Activated CD4-positive, alpha-beta T cell treated with anti-CD3 and anti-CD28 coated beads for 36 hours (primary cell): ENCODE measurements around the gene SLC10A7. TPM values are rescaled to one million over a fixed set of nuclear protein-coding genes. Genes with fewer than 3 reads are reported as not detected.

ENCODE experiments used
- ATAC-seq: fragments of 200-7000 bp; cut with Tn5 transposase; one replicate; pipeline ENCODE4 v1.10.0; 2021; ENCODE audit warnings: mild to moderate bottlenecking, moderate library complexity
- CTCF ChIA-PET: fragments of 350-600 bp; sonication (Branson Sonifier 250); formaldehyde crosslinking; loops from one replicate; lab custom pipeline; 2021; ENCODE audit warnings: antibody characterized with exemption; lab: Charles Lee
- POLR2A ChIA-PET: fragments of 350-600 bp; sonication (Branson Sonifier 250); formaldehyde crosslinking; loops from one replicate; lab custom pipeline; 2021; ENCODE audit warnings: antibody characterized with exemption, inconsistent platforms; lab: Charles Lee
- DNase-seq: peaks from one replicate; pipeline ENCODE4 v3.0.0-alpha.2; 2020
- H3K27ac Mint-ChIP-seq: one replicate; pipeline ENCODE4 v1.8.0; 2021; ENCODE audit warnings: mixed read lengths
- H3K27me3 Mint-ChIP-seq: one replicate; pipeline ENCODE4 v1.8.0; 2021; ENCODE audit warnings: mixed read lengths
- H3K36me3 Mint-ChIP-seq: one replicate; pipeline ENCODE4 v1.8.0; 2021; ENCODE audit warnings: low read depth, mixed read lengths
- H3K4me1 Mint-ChIP-seq: one replicate; pipeline ENCODE4 v1.8.0; 2021; ENCODE audit warnings: mixed read lengths
- H3K4me3 Mint-ChIP-seq: one replicate; pipeline ENCODE4 v1.8.0; 2021; ENCODE audit warnings: mild to moderate bottlenecking, moderate library complexity, mixed read lengths
- H3K9me3 Mint-ChIP-seq: one replicate; pipeline ENCODE4 v1.8.0; 2021; ENCODE audit warnings: low read depth, mixed read lengths
- intact Hi-C, 2 experiments: fragments of 100-400 bp; cut with DNase I in 1 of 2; cut with micrococcal nuclease in 1 of 2; formaldehyde crosslinking; loops; one replicate each; pipeline versions ENCODE4 v1.14.2 to v1.15.1; 2022 to 2024; cut with DNase I, micrococcal nuclease
- total RNA-seq, 2 experiments: library from RNA; stranded (reverse); gene quantifications; one replicate each; pipeline ENCODE4 v1.2.3, GENCODE V29; 2021

The SLC10A7 gene
- total RNA-seq, 2 experiments from 2014 or later: 16.5 to 19.2 TPM

DNA sequence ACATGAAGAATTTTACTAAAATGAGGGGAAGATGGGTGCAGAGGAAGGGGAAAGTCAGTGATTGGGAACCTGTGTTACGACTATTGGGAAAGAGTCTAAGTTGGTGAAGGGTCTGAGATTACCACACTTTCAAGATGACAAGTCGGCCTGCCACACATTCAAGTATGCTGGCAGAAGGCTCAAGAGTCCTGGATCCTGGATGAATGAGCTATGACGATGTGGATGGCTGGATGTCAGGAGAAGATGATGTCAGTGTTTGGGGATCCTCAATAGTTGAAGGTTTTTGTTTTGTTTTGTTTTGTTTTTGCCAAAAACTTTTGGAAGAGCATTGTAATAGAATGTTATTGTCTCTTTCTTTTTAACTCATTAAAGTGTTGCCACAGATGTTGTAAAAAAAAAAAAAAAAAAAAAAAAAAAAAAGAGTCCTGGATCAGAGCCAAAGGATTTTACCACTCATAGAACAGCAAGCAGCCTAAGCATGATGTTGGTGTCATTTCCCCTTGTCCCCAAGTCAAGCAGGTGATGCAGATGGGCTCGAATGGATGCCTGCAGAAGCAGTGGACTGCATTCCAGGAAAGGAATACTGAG is 186.8 kb downstream of the SLC10A7 start:
- POLR2A ChIA-PET: no interaction called here
- no peak overlapping the region for H3K4me3 Mint-ChIP-seq

DNA sequence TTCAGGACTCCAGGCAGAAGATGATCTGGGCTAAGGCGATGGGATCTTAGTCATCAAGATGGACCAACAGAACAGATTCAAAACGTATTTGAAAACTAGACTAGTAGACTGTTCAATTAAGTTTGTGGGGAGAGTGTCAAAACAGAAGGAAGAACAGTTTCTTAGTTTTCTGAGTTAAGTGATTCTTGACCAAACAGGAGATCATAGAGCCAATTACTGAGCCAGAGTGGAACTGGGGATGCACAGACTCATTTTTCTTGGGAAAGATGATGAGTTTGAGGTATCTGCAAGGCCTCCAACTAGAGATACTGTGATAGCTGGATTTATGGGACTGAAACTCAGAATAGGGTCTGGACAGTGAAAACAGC is 187.9 kb downstream of the SLC10A7 start:
- no peak overlapping the region for H3K4me3 Mint-ChIP-seq
- POLR2A ChIA-PET: interaction anchor here (0.7 kb wide), 1 partner anchor 885 kb away, joined by 4 read pairs; no protein-coding TSS in a partner anchor
- H3K9me3 Mint-ChIP-seq: no peaks in the 10 kb centered on the region

More for the DNA sequence above, 186.8 kb downstream of the SLC10A7 start:
- H3K4me1 Mint-ChIP-seq: peaks cover 5% of the 10 kb centered on the region
- H3K27me3 Mint-ChIP-seq: no peaks in the 10 kb centered on the region
- no peak overlapping the region for H3K27ac Mint-ChIP-seq
- no peak for ATAC-seq
- CTCF ChIA-PET: interaction anchor here (0.5 to 0.7 kb wide), 2 partner anchors 90 to 92 kb away, joined by 3 read pairs; no protein-coding TSS in a partner anchor
- intact Hi-C loops: no loop called here
- DNase-seq: no peak
- no peaks in the 10 kb centered on the region for H3K9me3 Mint-ChIP-seq
- H3K36me3 Mint-ChIP-seq: no peaks in the 10 kb centered on the region

DNA sequence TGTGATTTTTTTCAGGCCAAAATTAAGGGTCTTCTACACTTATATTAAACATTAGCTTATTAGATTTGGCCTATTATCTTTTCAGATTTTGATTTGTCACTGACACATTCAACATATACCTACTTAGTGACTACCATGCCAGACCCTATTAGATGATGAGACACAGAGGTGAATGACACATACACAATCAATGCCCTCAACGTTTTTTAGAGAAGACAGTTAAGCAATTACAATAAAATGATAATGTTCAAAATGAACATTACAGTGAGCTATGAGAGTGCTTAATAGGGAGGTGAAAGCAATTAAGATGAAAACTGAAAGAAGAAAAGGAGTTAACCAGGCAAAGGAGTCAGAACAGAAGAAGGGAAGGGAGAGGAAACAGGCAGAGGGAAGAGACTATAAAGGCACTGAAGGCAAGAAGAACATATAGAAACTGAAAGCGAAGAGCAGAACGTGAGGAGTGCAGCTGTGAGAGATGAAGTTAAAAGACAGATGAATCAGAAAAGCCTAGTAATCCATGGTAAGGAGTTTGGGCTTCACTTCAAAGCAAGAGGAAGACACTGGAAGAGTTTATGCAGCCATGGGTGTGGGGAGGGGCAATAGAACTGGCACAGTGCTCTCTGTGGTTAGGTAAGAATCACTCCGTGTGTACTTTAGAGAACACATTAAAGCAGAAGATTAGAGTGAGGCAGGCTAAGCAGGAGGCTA is 188.4 kb downstream of the SLC10A7 start:
- ChIA-PET POLR2A (interaction anchor here (0.7 kb wide), 1 partner anchor 886 kb away, joined by 4 read pairs; no protein-coding TSS in a partner anchor), CTCF (interaction anchor here (0.6 to 1.1 kb wide), 5 partner anchors 9 to 756 kb away, joined by 3 to 6 read pairs (median 3); no protein-coding TSS in a partner anchor)
- DNase-seq: peak; percentile 43
- Mint-ChIP-seq H3K27ac (no peak overlapping the region), H3K36me3 (no peaks in the 10 kb centered on the region), H3K4me3 (no peak overlapping the region), H3K27me3 (no peaks in the 10 kb centered on the region), H3K9me3 (no peaks in the 10 kb centered on the region), H3K4me1 (peaks cover 7% of the 10 kb centered on the region)
- ATAC-seq: peak; percentile 91
- intact Hi-C loops: loop anchor here in 1 of 2 experiments (1.0 kb wide), 1 partner anchor 90 kb away; no protein-coding TSS in a partner anchor

More for the DNA sequence above, 187.9 kb downstream of the SLC10A7 start:
- Mint-ChIP-seq H3K4me1 (peaks cover 7% of the 10 kb centered on the region), H3K27ac (no peak overlapping the region), H3K36me3 (no peaks in the 10 kb centered on the region), H3K27me3 (no peaks in the 10 kb centered on the region)
- no peak for ATAC-seq
- CTCF ChIA-PET: interaction anchor here (0.8 to 1.1 kb wide), 3 partner anchors 8 to 89 kb away, joined by 3 to 6 read pairs (median 4); no protein-coding TSS in a partner anchor
- intact Hi-C loops: loop anchor here in 1 of 2 experiments (1.0 kb wide), 1 partner anchor 91 kb away; no protein-coding TSS in a partner anchor
- DNase-seq: no peak

DNA sequence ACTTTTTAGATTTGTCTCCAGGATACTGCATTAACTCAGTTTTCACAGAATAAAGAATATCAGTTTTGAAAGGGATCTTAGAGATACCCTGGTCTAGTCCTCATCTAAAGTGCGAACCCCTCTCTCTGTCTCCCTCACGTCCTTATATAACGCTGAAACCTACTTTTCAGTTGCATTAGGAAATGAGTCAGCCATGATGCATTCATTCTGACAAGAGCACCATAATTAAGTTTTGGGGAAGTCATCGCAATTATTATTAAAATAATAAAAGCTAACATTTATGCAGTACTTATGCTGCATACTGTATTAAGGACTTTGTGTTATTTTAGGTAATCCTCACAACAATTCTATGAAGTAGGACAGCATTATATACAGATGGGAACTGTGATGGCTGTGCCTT is 191.3 kb downstream of the SLC10A7 start:
- ChIA-PET CTCF (no interaction called here), POLR2A (no interaction called here)
- H3K9me3 Mint-ChIP-seq: no peaks in the 10 kb centered on the region
- H3K27ac Mint-ChIP-seq: no peak overlapping the region
- peaks cover 5% of the 10 kb centered on the region for H3K4me1 Mint-ChIP-seq
- ATAC-seq (no peak), DNase-seq (no peak)
- H3K27me3 Mint-ChIP-seq: no peaks in the 10 kb centered on the region
- intact Hi-C loops: no loop called here
- H3K4me3 Mint-ChIP-seq: no peak overlapping the region
- peaks cover 2% of the 10 kb centered on the region for H3K36me3 Mint-ChIP-seq

DNA sequence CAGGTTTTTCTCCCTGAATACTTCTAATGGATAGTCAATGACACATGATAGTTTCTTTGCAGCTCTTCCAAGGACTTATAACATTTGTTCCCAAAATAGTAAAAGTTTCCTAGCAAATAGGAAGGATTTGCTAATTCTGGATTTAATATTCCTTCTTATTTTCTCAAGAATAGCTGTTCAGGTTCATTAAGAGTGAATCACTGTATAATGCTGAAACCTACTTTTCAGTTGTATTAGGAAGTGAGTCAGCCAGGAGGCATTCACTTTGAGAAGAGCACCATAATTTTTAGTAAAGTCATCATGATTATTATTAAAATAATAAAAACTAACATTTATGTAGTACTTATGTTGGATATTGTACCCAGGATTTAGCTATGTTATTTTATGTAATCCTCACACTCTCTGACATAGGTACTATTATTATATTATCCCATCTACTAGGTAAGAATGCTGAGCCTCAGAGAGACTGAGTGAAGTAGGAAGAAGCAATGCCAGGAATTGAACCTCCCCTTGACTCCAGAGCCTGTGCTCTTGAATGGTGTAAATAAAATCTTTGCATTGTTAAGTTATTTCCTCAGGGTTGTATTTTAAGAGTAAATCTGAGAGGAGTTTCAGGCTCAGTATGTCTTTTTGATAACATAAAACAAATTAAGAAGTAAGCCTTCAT is 192.6 kb downstream of the SLC10A7 start:
- intact Hi-C loops: no loop called here
- Mint-ChIP-seq H3K36me3 (peaks cover 12% of the 10 kb centered on the region), H3K4me3 (no peak overlapping the region), H3K27ac (no peak overlapping the region), H3K4me1 (peaks cover 5% of the 10 kb centered on the region), H3K27me3 (no peaks in the 10 kb centered on the region), H3K9me3 (peaks cover 4% of the 10 kb centered on the region)
- no peak for ATAC-seq
- no peak for DNase-seq
- ChIA-PET POLR2A (no interaction called here), CTCF (no interaction called here)

DNA sequence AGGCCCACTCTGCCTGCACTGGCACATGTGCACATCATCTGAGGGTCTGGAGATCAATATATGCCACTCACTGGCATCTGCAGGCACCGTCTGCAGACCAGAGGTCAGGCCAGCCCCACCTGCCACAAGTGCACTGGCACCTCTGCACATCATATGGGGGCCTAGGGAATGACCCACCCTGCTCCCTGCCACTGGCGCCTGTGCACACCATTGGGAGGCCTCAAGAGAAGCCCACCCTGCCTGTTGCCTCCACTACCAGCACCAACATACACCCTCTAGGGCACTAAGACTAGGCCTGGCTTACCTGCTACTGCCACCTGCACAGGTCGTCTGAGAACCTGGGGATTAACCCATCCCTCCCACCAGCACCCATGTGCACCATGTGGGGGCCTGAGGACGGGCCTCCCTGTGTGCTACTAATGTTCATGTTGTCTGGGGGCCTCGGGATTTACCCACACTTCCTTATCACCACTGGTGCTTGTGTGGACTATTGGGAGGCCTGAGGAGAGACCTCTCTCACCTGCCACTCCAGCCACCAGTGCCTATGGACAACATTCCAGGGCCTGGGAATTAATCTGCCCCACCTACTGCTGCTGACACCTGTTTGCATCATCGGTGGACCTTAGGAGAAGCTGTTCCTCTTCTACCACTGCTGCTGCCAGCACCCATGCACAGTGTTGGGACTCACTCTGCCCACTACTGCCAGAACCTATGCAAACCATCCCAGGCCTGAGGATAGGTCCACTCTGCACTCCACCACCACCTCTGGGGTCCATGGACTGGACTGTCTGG is 193.7 kb downstream of the SLC10A7 start:
- no peak for DNase-seq
- CTCF ChIA-PET: no interaction called here

DNA sequence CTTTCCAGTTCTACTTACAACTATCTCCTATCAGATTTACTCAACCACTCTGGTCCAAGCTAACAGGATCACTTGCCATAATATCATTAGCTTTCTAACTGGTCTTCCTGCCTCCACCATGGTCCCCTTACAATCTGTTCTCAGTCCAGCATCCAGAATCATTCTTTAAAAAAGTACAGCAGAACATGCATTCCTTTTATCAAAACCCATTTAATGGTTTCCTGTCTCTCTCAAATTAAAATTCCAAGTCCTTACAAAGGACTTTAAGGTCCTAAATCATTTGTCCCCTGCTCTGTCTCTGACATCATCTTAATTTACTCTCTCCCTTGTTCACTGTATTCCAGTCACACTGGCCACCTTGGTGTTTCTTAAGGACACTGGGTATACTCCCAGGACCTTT is 202.8 kb downstream of the SLC10A7 start:
- POLR2A ChIA-PET: no interaction called here

More for the DNA sequence above, 193.7 kb downstream of the SLC10A7 start:
- Mint-ChIP-seq H3K27me3 (no peaks in the 10 kb centered on the region), H3K36me3 (peaks cover 18% of the 10 kb centered on the region), H3K27ac (no peak overlapping the region), H3K4me3 (no peak overlapping the region), H3K9me3 (peaks cover 4% of the 10 kb centered on the region), H3K4me1 (peaks cover 5% of the 10 kb centered on the region)
- intact Hi-C loops: no loop called here
- POLR2A ChIA-PET: no interaction called here
- ATAC-seq: no peak

DNA sequence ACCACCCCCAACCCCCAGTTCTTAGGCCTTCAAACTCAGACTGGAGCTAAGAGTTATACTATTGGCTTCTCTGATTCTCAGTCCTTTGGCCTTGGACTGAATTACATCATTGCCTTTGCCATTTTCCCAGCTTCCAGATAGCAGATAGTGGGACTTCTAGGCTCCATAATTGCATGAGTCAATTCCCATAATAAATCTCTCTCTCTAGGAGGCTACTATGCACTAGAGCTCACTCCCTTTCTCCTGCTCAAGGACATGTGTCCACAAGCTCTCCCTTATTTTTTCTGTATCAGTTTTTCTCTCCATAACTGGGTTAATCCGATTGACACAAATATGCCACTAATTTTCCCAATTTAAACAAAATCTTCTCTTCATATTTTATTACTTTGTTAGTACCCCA is 204.0 kb downstream of the SLC10A7 start:
- ChIA-PET POLR2A (no interaction called here), CTCF (interaction anchor here (1.4 kb wide), 1 partner anchor 779 kb away, joined by 4 read pairs; no protein-coding TSS in a partner anchor)
- Mint-ChIP-seq H3K27ac (no peak overlapping the region), H3K36me3 (peaks cover 6% of the 10 kb centered on the region), H3K9me3 (no peaks in the 10 kb centered on the region), H3K4me3 (no peak overlapping the region), H3K27me3 (no peaks in the 10 kb centered on the region), H3K4me1 (no peaks in the 10 kb centered on the region)
- intact Hi-C loops: no loop called here
- ATAC-seq (no peak), DNase-seq (no peak)

More for the DNA sequence above, 202.8 kb downstream of the SLC10A7 start:
- ATAC-seq (no peak), DNase-seq (no peak)
- H3K4me1 Mint-ChIP-seq: no peaks in the 10 kb centered on the region
- no peak overlapping the region for H3K27ac Mint-ChIP-seq
- CTCF ChIA-PET: no interaction called here
- no peaks in the 10 kb centered on the region for H3K9me3 Mint-ChIP-seq
- no peaks in the 10 kb centered on the region for H3K27me3 Mint-ChIP-seq
- no peak overlapping the region for H3K4me3 Mint-ChIP-seq
- intact Hi-C loops: no loop called here
- peaks cover 12% of the 10 kb centered on the region for H3K36me3 Mint-ChIP-seq

DNA sequence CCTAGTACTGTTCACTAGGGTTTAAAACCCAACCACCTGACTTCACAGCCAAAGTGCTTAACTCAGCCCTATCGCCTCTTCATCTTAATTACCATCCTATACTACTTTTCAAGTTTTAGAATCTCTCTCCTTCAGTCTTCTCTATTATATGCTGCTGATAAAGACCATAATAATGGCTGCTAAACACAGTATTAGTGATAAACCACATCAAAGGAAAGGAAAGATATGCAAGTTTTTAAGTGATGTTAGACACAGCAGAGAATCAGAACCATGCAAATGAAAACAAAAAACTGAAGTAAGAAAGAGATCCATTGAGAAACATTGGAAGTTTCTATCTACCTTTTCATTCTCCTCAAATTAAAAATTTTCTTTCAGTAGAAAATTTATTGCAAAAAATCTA is 206.6 kb downstream of the SLC10A7 start:
- CTCF ChIA-PET: no interaction called here
- ATAC-seq (no peak), DNase-seq (no peak)
- no peak overlapping the region for H3K27ac Mint-ChIP-seq
- H3K4me1 Mint-ChIP-seq: no peaks in the 10 kb centered on the region
- no peaks in the 10 kb centered on the region for H3K36me3 Mint-ChIP-seq
- intact Hi-C loops: no loop called here
- H3K4me3 Mint-ChIP-seq: no peak overlapping the region
- POLR2A ChIA-PET: no interaction called here
- no peaks in the 10 kb centered on the region for H3K9me3 Mint-ChIP-seq
- H3K27me3 Mint-ChIP-seq: no peaks in the 10 kb centered on the region

DNA sequence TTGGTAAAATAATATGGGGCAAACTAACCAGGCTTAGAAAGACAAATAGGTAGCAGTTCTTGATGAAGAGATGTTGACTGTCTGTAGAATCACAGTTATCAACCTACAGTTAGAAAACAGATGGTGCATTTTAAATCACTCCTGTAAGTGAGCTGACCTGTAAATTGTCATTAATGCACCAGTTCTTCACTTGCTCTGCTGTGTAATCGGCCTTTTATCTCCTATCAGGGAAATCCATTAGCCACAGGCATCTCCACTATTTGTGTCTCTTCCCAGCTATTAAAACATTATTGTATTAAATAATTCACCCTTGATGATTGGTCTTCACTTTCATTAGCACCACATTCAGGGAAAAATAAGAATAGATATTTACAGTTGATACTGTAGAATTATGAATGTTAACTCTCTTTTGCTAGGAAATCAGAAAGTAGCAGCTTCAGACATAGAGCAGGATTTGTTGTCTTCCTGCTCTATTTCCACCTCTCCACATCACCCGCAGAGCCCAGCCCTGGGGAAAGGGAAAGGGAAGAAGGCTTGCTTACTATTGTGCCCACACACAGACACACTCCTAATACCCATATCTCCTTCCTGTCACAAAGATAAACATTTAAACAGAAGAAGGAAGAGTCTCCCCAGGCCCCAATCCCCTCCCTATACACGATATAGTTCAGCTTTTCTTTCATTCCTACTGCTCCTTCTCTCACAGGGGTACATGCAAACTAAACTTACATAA is 210.3 kb downstream of the SLC10A7 start:
- Mint-ChIP-seq H3K36me3 (peaks cover 3% of the 10 kb centered on the region), H3K27ac (no peak overlapping the region)
- CTCF ChIA-PET: no interaction called here

More for the DNA sequence above, 210.3 kb downstream of the SLC10A7 start:
- intact Hi-C loops: no loop called here
- POLR2A ChIA-PET: no interaction called here
- no peaks in the 10 kb centered on the region for H3K9me3 Mint-ChIP-seq
- ATAC-seq: no peak
- DNase-seq: no peak
- H3K27me3 Mint-ChIP-seq: no peaks in the 10 kb centered on the region
- H3K4me1 Mint-ChIP-seq: no peaks in the 10 kb centered on the region
- no peak overlapping the region for H3K4me3 Mint-ChIP-seq
